KG1 (cell line): ENCODE results near the gene SSH2.

Experiments
- DNase-seq: peaks from one replicate; lab custom pipeline; 2025; lab: John Stamatoyannopoulos, UW

The SSH2 gene

GRCh38 chr17:29576214-29577000 is 353.6 kb downstream of the SSH2 start:
- no peak for DNase-seq
